ENCODE data around the gene PDE6B. TPM values are rescaled to one million over a fixed set of nuclear protein-coding genes. Genes with fewer than 3 reads are reported as not detected.
"Not testable (repeated sequence)": the region's sequence is repeated elsewhere in the genome, so short reads cannot be mapped to it uniquely, and the experiment has no call there.

PDE6B gene
- total RNA-seq, 4 donors from 2014 or later = 0.32 to 5.6 (median 2.9) TPM

DNA sequence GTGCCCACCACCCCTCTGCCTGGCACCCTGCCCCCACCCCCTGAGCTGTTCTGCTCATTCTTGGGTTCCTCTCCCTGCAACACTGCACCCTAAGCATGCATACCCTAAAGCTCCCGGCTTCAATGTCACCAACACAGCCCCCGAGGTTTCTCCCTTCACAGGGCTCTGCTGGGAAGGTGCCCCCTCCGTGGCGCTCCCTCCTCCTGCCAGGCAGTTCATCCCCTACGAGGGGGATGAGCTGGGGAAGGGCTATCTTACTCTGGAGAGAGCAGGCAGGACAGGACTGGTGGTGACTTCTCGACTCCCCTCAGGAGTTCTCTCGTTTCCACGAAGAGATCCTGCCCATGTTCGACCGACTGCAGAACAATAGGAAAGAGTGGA lies 42.2 kb downstream of the PDE6B start:
- TF ChIP-seq, protein P1, sequence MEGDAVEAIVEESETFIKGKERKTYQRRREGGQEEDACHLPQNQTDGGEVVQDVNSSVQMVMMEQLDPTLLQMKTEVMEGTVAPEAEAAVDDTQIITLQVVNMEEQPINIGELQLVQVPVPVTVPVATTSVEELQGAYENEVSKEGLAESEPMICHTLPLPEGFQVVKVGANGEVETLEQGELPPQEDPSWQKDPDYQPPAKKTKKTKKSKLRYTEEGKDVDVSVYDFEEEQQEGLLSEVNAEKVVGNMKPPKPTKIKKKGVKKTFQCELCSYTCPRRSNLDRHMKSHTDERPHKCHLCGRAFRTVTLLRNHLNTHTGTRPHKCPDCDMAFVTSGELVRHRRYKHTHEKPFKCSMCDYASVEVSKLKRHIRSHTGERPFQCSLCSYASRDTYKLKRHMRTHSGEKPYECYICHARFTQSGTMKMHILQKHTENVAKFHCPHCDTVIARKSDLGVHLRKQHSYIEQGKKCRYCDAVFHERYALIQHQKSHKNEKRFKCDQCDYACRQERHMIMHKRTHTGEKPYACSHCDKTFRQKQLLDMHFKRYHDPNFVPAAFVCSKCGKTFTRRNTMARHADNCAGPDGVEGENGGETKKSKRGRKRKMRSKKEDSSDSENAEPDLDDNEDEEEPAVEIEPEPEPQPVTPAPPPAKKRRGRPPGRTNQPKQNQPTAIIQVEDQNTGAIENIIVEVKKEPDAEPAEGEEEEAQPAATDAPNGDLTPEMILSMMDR (IDR thresholded peaks at IDR 0.05) = no peak

DNA sequence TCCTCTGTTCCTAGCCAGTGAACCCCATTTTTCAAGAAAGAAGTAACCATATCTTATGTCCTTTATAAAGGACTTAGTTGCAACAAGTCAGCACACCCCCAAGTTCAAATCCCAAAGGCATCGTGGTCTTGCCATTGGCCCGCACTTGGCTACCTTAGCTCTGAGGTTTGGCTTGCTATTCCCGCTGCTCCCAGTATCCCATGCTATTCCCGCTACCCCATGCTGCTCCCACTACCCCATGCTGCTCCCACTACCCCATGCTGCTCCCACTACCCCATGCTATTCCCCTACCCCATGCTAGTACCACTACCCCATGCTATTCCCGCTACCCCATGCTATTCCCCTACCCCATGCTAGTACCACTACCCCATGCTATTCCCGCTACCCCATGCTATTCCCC lies 42.8 kb downstream of the PDE6B start:
- DNase-seq (ENCODE audit: low spot score); ATAC-seq (ENCODE audit: low FRiP score): not testable (repeated sequence)

More for the DNA sequence above, 42.2 kb downstream of the PDE6B start:
- DNase-seq (ENCODE audit: low spot score) (no peak), ATAC-seq (ENCODE audit: low FRiP score) (no peak)

DNA sequence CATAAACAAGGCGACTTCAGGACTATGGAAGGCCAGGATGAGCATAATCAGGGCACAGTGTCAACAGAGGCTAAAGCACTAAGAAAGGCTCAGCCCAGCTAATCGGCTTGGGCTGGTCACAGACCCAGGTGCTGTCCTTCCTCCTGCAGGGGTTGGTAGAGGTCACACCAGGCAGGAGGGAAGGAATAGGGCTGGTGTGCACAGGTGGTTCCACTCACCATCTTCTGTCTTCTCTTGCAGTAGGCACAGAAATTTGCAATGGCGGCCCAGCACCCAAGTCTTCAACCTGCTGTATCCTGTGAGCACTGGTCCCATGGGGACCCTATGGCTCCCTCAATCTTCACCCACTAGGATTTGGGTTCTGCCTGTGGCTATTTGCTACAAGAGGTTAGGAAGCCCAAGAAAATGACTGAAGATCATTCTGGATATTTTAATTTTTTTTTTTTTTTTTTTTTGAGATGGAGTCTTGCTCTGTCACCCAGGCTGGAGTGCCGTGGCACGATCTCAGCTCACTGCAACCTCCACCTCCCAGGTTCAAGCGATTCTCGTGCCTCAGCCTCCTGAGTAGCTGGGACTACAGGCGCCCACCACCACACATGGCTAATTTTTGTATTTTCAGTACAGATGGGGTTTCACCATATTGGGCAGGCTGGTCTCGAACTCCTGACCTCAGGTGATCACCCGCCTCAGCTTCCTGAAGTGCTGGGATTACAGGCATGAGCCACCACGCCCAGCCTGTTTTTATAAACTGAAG lies 44.6 kb downstream of the PDE6B start:
- ATAC-seq (ENCODE audit: low FRiP score); DNase-seq (ENCODE audit: low spot score): not testable (repeated sequence)

DNA sequence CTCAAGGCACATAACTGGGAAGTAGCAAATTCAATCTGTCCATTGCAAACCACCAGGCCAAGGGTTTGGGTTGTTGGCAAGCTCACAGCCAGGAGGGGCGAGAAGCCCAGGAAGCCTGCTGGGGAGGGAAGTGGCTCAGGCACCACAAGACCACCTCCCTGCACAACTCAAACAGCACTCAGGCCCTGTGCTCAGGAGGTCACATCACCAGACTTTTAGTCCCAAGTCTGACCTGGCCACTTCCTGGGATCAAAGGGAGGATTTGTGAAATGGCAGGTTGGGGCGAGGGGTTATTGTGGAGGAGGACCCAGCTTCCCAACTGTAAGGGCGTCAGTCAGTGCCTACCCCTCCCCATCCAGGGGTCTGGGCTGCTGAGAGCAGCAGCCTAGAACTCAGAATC lies 46.4 kb downstream of the PDE6B start:
- TF ChIP-seq, protein P1 (IDR thresholded peaks at IDR 0.05) = no peak

DNA sequence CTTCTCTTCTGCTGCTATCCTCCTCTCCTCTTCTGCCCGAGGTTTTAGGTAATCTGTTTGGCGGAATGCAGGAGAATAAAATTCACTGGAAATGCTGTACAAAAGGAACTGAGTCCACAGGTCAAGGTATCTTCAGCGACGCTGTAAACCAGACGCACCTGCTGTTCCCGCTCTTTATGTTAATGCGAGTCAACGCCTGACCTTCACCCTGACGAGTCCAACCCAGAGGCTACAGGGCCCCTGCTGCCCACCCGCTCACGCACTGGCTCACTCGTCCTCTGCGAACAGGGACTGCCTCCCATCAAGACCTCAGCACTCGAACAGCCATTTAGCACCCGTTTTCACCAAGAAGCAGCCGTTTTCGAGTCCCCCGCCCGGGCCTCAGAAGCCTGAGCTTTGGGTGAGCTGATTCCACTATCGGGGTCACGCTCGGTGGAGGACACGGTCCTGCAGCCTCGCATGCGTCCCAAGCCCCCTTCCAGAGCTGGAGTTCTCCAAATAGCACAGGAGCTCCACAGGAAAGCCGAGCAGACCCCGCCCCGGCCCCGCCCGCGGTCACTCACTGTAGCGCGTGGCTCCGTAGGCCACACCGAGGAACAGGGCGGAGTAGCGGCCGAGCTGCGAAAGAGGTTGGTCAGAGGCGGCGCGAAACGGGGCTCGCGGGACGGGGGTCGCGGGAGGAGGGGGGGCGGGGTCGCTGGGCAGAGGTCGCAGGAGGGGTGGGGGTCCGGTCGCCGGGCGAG lies 48.1 kb downstream of the PDE6B start:
- no peak for DNase-seq (ENCODE audit: low spot score)
- ATAC-seq (ENCODE audit: low FRiP score) = no peak
- TF ChIP-seq, protein P1 (IDR thresholded peaks at IDR 0.05) = no peak

More for the DNA sequence above, 46.4 kb downstream of the PDE6B start:
- no peak for DNase-seq (ENCODE audit: low spot score)
- no peak for ATAC-seq (ENCODE audit: low FRiP score)

DNA sequence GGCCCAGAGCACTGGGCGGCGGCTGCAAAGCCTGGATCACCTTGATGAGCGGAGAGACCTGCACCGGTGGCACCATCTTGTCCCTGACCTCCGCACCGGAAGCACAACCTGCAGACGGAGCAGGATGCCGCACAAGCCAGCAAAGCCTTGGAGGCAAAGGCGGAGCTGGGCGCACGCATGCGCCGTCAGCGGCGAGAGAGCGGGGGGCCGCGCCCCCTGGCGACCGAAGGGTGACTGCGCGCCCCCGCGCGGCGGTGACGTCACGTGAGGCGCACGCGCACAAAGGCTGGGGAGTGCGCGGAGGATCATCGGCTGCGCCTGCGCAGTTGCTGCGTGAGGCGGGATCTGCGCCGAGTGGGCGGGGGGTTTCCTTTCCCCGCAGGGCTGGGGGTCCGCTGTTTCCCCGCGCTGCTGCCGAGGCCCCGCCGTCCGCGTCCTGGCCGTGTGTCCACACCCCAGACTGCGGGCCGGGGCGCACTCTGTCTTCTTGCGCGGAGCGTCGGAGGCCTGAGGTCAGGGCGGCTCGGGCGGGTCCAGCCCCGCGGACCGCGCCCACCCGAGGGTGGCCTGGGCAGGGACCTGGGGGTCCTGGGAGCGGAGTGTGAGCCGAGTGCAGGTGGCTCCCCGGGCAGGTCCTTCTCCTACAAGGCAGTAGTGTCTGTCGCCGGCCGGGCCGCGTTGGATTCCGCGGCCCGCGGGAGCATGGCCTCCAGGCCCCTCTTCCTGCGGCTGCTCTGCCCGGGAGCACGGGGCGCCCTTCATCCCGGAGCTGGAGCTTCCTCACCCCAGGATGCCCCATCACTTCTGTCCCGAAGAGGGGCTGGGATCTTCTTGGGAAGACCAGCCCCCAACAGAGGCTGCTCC lies 49.0 kb downstream of the PDE6B start, which contains the start of the genes ATP5ME and MYL5:
Gene ATP5ME (minus strand): TSS at position 105 of the 864 bp plus-strand sequence. CDS start 29 bp downstream, at position 76.
Gene MYL5 (plus strand): TSS at position 371 of the 864 bp plus-strand sequence. CDS start 3,485 bp downstream, outside the sequence.
- TF ChIP-seq, protein P1 (IDR thresholded peaks at IDR 0.05) = peak in 2 of 3 donors; percentile 44 to 70
- DNase-seq (ENCODE audit: low spot score) (peak; percentile 95), ATAC-seq (ENCODE audit: low FRiP score) (peak; percentile 93)

DNA sequence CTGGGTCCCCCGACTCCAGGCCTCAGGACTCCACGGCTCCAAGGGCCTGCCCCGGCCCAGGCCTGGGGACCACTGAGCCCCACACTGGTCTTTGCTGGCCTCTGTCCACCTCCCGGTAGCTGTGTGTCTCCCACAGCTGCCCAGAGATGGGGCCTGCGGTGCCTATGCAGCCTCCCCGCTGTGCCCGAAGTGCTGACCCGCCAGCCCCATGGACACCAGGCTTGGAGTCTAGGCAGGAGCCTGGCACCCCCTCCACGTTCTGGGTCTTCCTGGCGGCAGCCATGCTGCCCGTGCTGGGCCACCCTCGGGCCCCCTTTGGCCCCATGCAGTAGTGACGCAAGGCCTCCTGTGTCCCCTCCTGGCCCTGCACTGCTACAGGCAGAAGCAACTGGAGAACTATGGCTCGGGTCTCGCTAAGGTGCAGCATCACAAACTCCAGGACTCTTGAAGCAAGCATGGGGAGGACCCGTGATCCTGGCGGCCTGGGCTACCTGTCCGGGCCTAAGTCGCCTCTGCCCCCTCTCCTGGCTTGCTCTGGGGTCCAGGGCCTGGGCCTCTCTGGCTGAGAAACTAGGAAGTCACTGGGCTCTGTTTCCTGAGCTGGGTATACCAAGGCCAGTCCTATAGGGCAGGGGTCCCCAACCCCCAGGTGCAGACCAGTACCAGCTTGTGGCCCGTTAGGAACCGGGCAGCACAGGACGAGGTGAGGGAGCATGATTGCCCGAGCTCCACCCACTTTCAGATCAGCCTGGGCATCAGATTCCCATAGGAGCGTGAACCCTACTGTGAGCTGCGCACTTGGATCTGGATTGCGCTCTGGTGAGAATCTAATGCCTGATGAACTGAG lies 49.9 kb downstream of the PDE6B start:
- DNase-seq (ENCODE audit: low spot score) = no peak
- TF ChIP-seq, protein P1 (IDR thresholded peaks at IDR 0.05) = no peak
- ATAC-seq (ENCODE audit: low FRiP score) = no peak

All from omental fat pad (tissue), 4 donors.